ENCODE data around the gene KRT83.

- TF ChIP-seq CTCF (conservative IDR thresholded peaks at IDR 0.05; ENCODE audit: low read length) (no peak), EZH2phosphoT487 (IDR thresholded peaks at IDR 0.05; ENCODE audit: borderline replicate concordance) (no peak)
Observed at GRCh38 chr12:52364061-52364460, 42.9 kb upstream of the KRT83 start.

Data from Loucy (cell line).